ENCODE results near the gene SCNN1A.

GRCh38 chr12:6374786-6375160, 590 bp downstream of the SCNN1A start:
- TF ChIP-seq CTCF (IDR thresholded peaks at IDR 0.05) = no peak
- TF ChIP-seq EP300 (IDR thresholded peaks at IDR 0.05) = no peak
- no peak for TF ChIP-seq POLR2AphosphoS5 (IDR thresholded peaks at IDR 0.05)

Measured in esophagus muscularis mucosa (tissue), 4 donors.